GM10266 (cell line): ENCODE data around the gene LAG3.
A peak's percentile ranks its signal among the peaks of the same experiment; 100 is the strongest.

ENCODE experiments used
- DNase-seq: peaks from one replicate; pipeline ENCODE4 v3.0.0; 2012; ENCODE audit errors: extremely low spot score
- CTCF ChIP-seq: IDR thresholded peaks from 2 replicates; pipeline ENCODE4 v1.5.1; 2012; ENCODE audit warnings: mild to moderate bottlenecking, low read depth; ENCODE audit not compliant: control insufficient read depth, insufficient read depth; ENCODE audit errors: missing control alignments

The LAG3 gene

GRCh38 chr12:6774499-6775062 lies 2.3 kb downstream of the LAG3 start:
- no peak for DNase-seq

GRCh38 chr12:6775185-6776174 lies 3.2 kb downstream of the LAG3 start:
- TF ChIP-seq CTCF: no peak
- no peak for DNase-seq

More at GRCh38 chr12:6774499-6775062, 2.3 kb downstream of the LAG3 start:
- TF ChIP-seq CTCF: no peak

GRCh38 chr12:6777386-6777785 lies 5.1 kb downstream of the LAG3 start:
- TF ChIP-seq CTCF: no peak
- no peak for DNase-seq

- no peak for TF ChIP-seq CTCF
Measured at GRCh38 chr12:6778217-6778573, 5.9 kb downstream of the LAG3 start.

GRCh38 chr12:6778574-6779550 lies 6.5 kb downstream of the LAG3 start:
- DNase-seq: peak; percentile 85
- TF ChIP-seq CTCF: peak; percentile 98

More at GRCh38 chr12:6778217-6778573, 5.9 kb downstream of the LAG3 start:
- no peak for DNase-seq

GRCh38 chr12:6779708-6780432 lies 7.5 kb downstream of the LAG3 start:
- DNase-seq: no peak
- TF ChIP-seq CTCF: no peak
